ENCODE measurements around the gene DLGAP4.

Gene DLGAP4

DNA sequence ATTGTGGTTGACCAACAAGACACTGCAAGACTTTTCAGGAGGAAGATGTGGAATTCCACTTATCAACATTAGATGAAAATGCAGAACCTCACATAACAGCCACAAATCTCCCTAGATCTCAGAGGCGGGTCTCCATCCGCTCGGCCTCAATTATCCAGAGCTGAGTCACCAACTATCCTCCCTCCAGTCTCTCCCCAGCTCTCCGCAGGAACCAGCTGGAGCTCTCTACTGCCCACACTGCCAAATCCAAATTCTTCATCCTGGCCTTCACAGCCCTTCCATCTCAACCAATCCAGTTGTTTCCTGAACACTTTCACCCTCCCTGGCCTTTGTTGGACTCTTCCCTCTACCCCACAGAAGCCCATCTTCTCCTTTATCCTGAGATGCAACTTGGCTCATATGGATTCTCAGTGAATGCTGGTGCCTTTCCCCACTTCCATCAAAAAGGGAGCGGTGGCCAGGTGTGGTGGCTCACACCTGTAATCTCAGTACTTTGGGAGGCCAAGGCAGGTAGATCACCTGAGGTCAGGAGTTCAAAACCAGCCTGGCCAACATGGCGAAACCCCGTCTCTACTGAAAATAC is 263.8 kb downstream of the DLGAP4 start:
- no peak for DNase-seq (ENCODE audit: low read depth)

DNA sequence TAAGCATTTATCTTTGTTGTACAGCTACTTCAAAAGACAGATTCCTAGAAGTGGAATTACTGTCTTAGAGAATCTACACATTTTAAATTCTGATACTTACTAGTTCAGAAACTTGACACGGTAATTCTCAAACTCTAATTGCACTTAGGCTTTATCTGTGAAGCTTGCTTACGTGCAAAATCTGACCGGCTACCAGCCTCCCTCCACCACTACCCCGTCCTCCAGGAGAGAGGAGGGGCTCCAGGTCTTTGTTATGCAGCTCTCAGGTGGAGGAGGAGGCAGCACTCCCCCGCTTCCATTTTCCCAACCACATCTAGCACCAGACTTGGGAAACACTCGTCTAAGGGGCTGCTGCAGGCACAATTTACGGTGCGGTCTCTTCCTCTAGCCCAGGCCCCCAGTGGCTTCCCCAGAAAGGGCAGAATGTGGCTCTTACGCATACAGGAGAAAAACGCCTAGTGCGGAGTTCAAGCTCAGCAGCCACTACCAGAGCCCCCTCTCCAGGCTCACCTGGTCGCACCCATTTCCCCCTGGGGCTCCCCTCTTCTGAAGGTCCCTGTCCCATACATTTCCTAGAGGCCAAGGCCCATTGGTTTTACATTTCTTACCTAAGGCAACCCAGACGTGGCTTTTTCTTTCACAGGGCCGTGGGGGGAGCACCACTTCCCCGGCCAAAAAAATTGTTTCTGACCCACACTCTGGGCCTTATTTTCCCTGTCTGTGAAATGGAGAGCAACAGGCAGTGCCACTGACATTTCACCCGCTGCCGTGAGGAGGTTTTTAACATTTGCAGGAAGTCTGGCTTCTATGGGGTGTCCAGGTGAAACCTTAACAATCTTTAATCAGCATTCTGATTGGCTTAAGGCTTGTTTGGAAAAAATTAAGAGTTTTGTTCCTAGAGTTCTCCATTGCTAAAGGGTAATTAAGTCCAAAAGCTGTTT is 265.7 kb downstream of the DLGAP4 start:
- DNase-seq (ENCODE audit: low read depth): peak; percentile 72

DNA sequence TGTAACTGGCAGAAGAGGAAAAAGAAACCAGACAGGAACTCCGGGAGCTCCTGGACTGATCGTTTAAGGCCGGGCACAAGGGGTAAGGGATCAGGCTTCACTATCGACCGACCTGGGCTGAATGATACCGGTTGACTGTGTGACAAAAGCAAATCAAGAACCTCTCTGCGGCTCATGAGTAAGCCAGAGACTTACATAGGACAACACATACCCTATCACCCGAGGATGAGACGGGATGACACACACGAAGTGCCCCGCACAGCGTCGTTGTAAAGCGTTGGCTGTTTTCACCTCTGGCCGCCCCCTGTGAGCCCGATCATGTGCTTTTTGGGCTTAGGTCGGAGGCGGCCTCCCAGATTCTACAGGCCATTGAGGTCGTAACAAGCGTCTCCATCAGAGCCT is 266.6 kb downstream of the DLGAP4 start:
- DNase-seq (ENCODE audit: low read depth): peak; percentile 33

DNA sequence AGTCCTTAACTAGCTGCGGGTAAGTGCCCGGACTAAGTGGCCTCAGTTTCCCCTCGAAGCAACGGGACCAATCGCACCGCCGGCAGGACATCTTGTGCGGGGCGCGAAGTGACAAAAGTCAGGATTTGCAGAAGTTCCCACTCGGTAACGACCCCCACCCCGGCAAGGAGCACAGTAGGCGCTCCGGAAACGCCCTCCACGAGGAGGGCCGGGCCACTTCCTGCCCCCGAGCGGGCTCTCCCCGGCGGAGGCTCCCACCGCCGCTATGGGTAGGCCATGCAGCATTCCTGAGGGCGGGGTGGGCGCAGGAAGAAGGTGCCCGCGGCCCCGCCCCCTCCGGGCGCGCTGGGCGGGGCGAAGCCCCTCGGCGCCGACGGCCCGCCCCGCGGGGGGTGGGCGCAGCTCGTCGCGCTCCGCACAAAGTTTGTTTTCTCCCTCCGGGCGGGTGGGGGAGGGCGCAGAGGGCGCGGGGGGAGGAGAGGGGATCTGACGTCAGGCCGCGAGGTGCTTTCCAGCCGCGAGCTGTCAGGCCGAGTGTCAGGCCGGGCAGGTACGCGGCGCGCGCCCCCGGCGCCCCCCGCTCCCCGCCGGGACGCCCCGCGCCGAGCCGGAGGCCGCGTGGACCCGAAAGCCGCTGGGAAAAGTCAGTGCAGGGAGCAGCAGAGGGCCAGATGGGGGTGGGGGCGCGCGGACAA is 267.1 kb downstream of the DLGAP4 start, which contains the start of gene TGIF2:
Gene TGIF2, plus strand, starts transcription at position 495 of the 695 bp plus-strand sequence. CDS start 5,178 bp downstream, outside the sequence.
- DNase-seq (ENCODE audit: low read depth): peak; percentile 78

DNA sequence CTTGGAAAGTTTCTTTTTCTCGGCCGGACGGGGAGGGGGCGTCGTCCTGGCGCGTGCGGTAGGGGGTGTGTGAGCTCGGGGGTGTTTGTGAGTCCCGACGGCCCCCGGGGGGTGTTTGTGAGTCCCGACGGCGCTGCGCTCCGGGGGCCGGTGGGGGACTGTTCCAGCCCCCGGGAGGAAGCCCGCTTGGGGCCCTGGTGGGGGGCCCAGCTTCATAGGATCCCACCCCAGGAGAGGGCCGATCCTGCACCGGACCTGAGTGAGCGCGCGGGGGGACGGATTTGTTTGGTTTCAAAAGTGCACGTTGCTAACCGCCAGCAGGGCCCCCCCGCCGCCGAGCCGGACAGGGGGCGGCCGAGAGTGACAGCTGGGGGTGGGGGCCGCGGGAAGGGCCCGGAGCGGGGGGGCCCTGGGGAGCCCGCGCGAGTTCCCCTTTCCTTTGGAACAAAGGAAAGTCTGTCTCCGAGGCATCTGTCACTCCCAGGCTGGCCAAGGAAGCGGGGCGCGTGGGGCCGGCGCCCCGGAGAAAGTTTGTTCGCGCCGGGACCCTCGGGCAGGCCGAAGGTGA is 267.7 kb downstream of the DLGAP4 start:
- no peak for DNase-seq (ENCODE audit: low read depth)

DNA sequence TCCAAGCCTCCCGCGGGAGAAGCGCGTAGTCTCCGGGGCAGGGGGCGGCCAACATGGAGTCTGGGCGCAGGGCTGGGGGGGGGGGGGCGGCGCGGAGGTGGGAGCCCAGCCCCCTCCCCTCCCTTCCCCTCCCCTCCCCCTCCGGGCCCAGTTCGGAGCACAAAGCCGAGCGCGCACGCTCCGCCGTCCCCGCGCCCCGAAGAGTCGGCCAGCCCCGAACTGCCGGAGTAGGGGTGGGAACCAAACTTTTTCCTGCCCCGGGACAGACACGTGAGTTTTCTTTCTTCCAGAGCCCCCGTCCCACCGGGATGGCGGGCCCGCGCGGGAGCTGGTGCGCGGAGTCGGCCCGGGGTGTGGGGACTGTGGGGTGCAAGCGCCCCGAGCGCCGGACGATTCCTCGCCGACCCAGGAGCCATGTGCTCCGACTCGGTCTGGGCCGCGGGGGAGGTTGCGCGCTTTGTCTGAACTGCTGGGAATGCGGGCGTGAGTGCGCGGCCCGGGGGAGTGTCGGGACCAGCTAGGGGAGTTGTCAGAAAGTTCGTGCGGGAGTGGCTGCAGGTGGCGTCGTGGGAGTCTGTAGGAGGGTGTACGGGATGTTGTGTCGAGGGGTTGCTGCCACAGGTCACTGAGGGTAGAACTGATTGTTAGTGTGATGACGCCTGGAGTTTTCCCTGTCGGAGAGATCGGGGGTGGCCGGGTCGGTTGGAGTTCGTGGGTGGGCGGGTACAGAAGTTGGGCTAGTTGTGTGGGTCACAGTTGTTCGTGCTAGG is 268.4 kb downstream of the DLGAP4 start:
- peak; percentile 49 for DNase-seq (ENCODE audit: low read depth)

DNA sequence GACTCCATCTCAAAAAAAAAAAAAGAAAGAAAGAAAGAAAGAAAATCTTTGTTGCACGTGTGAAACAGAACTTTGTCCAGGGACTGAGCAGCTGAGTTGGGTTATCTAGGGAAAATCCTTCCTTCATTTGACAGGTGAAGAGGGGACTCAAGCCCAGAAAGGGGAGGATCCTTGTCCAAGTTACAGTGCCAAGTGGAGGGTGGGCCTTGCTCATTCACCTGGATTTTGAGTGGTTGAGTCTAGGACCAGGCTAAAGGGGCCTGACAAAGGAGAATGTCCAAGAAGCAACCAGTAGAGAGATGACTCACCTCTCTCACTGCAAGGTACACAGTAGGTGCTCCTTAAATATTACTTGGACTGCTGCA is 269.9 kb downstream of the DLGAP4 start:
- no peak for DNase-seq (ENCODE audit: low read depth)

All from CMK (cell line).